IPS-18c (cell line): Measurements from ENCODE around the gene SMYD2.

ENCODE experiments used
- H3K4me3 ChIP-seq: 2 replicates; pipeline ENCODE4 v1.7.0; 2013; ENCODE audit warnings: low read depth, mild to moderate bottlenecking, low read length, moderate library complexity; ENCODE audit not compliant: insufficient read depth
- H3K9me3 ChIP-seq: one replicate; pipeline ENCODE4 v1.6.1; 2013; ENCODE audit warnings: mild to moderate bottlenecking, low read length, moderate library complexity; ENCODE audit not compliant: control insufficient read depth, insufficient read depth

Gene SMYD2

GRCh38 chr1:214289574-214290272 is 8.8 kb downstream of the SMYD2 start:
- Histone ChIP-seq H3K9me3 (no peaks in the 10 kb centered on the region), H3K4me3 (no peak overlapping the region)

- no peaks in the 10 kb centered on the region for H3K9me3 ChIP-seq
- no peak overlapping the region for H3K4me3 ChIP-seq
Observed at GRCh38 chr1:214290424-214291037, 9.6 kb downstream of the SMYD2 start.

GRCh38 chr1:214292322-214292721 is 11.4 kb downstream of the SMYD2 start:
- Histone ChIP-seq H3K4me3 (no peak overlapping the region), H3K9me3 (no peaks in the 10 kb centered on the region)

GRCh38 chr1:214295934-214296333 is 15.0 kb downstream of the SMYD2 start:
- no peaks in the 10 kb centered on the region for H3K9me3 ChIP-seq
- H3K4me3 ChIP-seq = no peak overlapping the region

- Histone ChIP-seq H3K9me3 (no peaks in the 10 kb centered on the region), H3K4me3 (no peak overlapping the region)
Observed at GRCh38 chr1:214296860-214297745, 16.1 kb downstream of the SMYD2 start.

- H3K9me3 ChIP-seq = no peaks in the 10 kb centered on the region
- no peak overlapping the region for H3K4me3 ChIP-seq
Observed at GRCh38 chr1:214300149-214300780, 19.3 kb downstream of the SMYD2 start.

GRCh38 chr1:214301526-214301925 is 20.6 kb downstream of the SMYD2 start:
- Histone ChIP-seq H3K9me3 (no peaks in the 10 kb centered on the region), H3K4me3 (no peak overlapping the region)

GRCh38 chr1:214303141-214303930 is 22.4 kb downstream of the SMYD2 start:
- H3K9me3 ChIP-seq = no peaks in the 10 kb centered on the region
- H3K4me3 ChIP-seq = no peak overlapping the region

- no peaks in the 10 kb centered on the region for H3K9me3 ChIP-seq
Observed at GRCh38 chr1:214305164-214305751, 24.3 kb downstream of the SMYD2 start.

GRCh38 chr1:214306269-214306668 is 25.3 kb downstream of the SMYD2 start:
- Histone ChIP-seq H3K4me3 (no peak overlapping the region), H3K9me3 (no peaks in the 10 kb centered on the region)

More at GRCh38 chr1:214305164-214305751, 24.3 kb downstream of the SMYD2 start:
- no peak overlapping the region for H3K4me3 ChIP-seq

- H3K4me3 ChIP-seq = no peak overlapping the region
- no peaks in the 10 kb centered on the region for H3K9me3 ChIP-seq
Observed at GRCh38 chr1:214310010-214310409, 29.1 kb downstream of the SMYD2 start.

- Histone ChIP-seq H3K4me3 (no peak overlapping the region), H3K9me3 (no peaks in the 10 kb centered on the region)
Observed at GRCh38 chr1:214310777-214311690, 30.1 kb downstream of the SMYD2 start.

- H3K9me3 ChIP-seq = no peaks in the 10 kb centered on the region
- no peak overlapping the region for H3K4me3 ChIP-seq
Observed at GRCh38 chr1:214312530-214313051, 31.6 kb downstream of the SMYD2 start.

- Histone ChIP-seq H3K9me3 (no peaks in the 10 kb centered on the region), H3K4me3 (no peak overlapping the region)
Observed at GRCh38 chr1:214314178-214314843, 33.4 kb downstream of the SMYD2 start.

- H3K4me3 ChIP-seq = no peak overlapping the region
- no peaks in the 10 kb centered on the region for H3K9me3 ChIP-seq
Observed at GRCh38 chr1:214316593-214316992, 35.6 kb downstream of the SMYD2 start.
